Astrocyte of the spinal cord (primary cell): ENCODE data around the gene E2F6.

Source experiments
- DNase-seq: peaks from one replicate; pipeline ENCODE4 v3.0.0; 2011; ENCODE audit warnings: low read depth, low spot score
- H3K4me3 ChIP-seq: 2 replicates; pipeline ENCODE4 v1.5.1; 2011; ENCODE audit warnings: low read depth, mild to moderate bottlenecking, low read length, moderate library complexity
- CTCF ChIP-seq: IDR thresholded peaks from 2 replicates; pipeline ENCODE4 v1.5.1; 2012; ENCODE audit warnings: low read depth, mild to moderate bottlenecking, low read length, inconsistent platforms
- in situ Hi-C: cut with HindIII; loops from 2 replicates; pipeline ENCODE4 v1.10.0; 2017; ENCODE audit warnings: low sequenced_read_pairs

The E2F6 gene

DNA sequence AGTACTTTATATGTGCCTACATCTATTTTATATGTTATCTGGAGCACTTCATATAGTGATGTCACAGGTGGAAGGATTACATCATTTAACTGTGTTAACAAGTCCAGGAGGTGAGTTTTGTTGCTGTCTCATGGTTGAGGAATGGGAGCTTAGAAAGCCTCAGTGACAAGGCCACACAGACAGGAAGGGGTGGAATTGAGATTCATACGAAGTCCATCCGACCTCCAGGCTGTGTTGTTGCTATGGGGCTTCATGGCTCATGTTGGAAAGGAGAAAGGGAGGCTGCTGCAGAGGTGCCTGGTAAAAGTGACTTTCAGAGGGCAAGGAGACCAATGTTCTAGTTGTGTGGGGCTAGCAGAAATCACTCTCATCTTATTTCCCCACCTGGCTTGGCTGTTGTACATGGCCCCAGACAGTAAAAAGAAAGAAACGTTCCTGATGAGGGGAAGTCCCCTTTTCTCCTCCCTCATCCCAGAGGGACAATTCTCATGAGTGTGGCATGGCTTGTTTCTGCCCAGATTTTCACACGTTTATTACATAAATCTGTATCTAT lies 36.9 kb upstream of the E2F6 start:
- TF ChIP-seq CTCF: no peak
- no peak for DNase-seq
- in situ Hi-C loops: no loop called here
- no peak overlapping the region for H3K4me3 ChIP-seq

DNA sequence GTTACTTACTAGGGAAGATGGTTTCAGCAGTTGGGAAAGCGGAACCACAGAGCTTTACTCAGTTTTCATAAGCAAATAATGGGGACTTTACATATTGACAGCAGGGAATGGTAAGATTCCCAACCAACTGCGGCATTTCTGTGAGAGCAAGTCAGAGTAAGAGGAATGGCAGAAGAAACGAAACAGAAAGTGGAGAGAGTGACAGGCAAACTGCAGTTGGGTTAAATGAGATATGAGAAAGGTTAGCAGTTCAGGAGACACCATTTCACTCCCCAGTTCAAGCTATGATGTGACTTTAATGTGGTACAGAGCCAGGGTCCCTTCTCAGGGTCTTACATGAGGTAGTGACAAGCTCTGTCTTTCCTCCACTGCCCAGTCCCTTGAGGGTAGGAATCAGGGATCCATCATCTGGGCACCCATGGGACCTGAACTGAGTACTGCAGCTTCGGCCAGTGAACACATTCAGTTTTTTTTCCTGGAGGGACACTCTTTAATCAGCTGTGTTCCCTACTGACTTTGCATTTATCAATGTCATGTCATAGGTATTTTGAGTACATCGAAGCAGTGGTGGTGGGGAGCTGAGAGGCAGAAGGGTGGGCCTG lies 34.8 kb upstream of the E2F6 start:
- no peak for DNase-seq
- no peak overlapping the region for H3K4me3 ChIP-seq
- TF ChIP-seq CTCF: no peak
- in situ Hi-C loops: no loop called here

GRCh38 chr2:11499081-11499743 lies 33.3 kb upstream of the E2F6 start:
- TF ChIP-seq CTCF: no peak
- no peak for DNase-seq
- in situ Hi-C loops: no loop called here
- H3K4me3 ChIP-seq: no peak overlapping the region

- in situ Hi-C loops: no loop called here
- no peak overlapping the region for H3K4me3 ChIP-seq
- DNase-seq: no peak
- no peak for TF ChIP-seq CTCF
These were observed 32.6 kb upstream of the E2F6 start for GRCh38 chr2:11498543-11499034.

- in situ Hi-C loops: no loop called here
- TF ChIP-seq CTCF: no peak
- H3K4me3 ChIP-seq: no peak overlapping the region
- DNase-seq: no peak
These were observed 30.1 kb upstream of the E2F6 start for GRCh38 chr2:11495844-11496681.

DNA sequence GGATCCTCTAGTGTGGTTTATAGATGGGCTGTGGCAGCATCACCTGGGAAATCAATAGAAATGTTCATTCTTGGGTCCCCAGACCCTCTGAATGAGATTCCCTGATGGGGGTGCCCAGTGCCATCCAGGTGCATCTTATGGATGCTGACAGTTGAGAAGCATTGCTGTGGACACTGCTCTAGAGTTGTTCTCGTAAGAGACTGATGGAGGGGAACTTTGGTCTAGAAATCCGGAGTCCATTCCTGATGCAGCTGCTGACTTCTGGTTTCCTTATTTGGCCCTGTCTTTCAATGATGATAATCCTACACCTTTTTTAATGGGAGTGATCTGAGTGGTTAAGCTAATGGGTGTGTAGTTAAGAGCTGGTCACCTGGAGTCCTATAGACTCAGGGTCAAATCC lies 28.3 kb upstream of the E2F6 start:
- in situ Hi-C loops: no loop called here
- DNase-seq: no peak
- no peak overlapping the region for H3K4me3 ChIP-seq
- no peak for TF ChIP-seq CTCF
